Renal cortex interstitium (tissue), 11 donors: ENCODE results near the gene EIF2B4. TPM values are rescaled to one million over a fixed set of nuclear protein-coding genes. Genes with fewer than 3 reads are reported as not detected.

Experiments
- DNase-seq, 11 donors: peaks; one replicate each; pipeline ENCODE4 v3.0.0-alpha.2; 2013; ENCODE audit warnings: low read depth in 9 of 11, low spot score in 4 of 11; ENCODE audit errors: extremely low read depth in 1 of 11
- polyA plus RNA-seq, 3 donors: library from polyadenylated mRNA; unstranded; fragments of 120-200 nt; gene quantifications; one replicate each; pipeline ENCODE4 v1.2.1, GENCODE V29; 2013; ENCODE audit not compliant: insufficient read length in 3 of 3

Gene EIF2B4
- polyA plus RNA-seq, 3 donors = 49.7 to 56.0 (median 52.3) TPM

DNA sequence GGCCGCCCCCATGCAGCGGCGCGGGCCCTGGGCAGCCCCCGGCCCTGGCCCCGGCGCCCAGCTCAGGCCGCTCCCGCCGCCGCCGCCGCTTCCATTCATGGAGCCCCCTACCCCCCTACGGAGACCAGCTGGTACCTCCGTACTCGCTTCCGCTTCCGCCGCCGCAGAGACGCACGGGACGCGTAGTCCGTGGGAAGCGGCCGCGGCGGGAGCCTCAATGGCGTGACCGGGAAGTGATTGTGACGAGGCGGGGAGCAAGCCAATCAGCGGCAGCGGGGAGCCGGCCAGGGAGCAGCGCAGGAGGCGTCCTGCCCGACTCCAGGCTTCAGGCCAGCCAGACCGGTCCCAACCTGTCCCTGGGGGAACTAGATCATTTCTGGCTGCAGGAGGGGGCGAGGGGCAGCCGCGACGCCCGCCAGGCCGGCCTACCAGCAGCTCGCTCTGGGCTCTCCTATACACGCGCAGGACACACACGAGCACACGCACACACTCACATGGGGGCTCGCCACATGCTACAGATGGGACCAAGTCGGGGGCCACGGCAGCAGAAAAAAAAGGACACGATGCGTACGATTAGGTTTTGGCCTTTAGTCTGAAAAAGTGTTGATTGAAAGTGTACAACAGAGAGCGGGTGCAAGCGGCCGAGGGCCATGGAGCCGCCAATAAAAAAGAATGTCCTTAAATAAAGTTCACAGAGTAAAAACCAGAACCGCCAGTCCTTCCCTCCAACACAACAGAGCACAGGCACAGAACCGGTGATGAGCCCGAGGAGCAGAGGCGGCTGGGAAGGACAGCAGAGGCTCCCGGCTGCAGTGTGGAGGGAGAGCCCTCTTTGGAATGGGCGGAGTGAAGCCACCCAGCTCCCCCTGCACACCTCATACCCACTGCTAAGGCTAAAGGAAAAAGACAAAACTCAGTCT, 10.7 kb upstream of the EIF2B4 start, which contains the start of gene ZNF513:
Gene ZNF513 (minus strand): TSS at position 109 of the 920 bp plus-strand sequence. CDS start 208 bp downstream, outside the sequence.
- peak; percentile 77 to 96 (median 93) for DNase-seq

DNA sequence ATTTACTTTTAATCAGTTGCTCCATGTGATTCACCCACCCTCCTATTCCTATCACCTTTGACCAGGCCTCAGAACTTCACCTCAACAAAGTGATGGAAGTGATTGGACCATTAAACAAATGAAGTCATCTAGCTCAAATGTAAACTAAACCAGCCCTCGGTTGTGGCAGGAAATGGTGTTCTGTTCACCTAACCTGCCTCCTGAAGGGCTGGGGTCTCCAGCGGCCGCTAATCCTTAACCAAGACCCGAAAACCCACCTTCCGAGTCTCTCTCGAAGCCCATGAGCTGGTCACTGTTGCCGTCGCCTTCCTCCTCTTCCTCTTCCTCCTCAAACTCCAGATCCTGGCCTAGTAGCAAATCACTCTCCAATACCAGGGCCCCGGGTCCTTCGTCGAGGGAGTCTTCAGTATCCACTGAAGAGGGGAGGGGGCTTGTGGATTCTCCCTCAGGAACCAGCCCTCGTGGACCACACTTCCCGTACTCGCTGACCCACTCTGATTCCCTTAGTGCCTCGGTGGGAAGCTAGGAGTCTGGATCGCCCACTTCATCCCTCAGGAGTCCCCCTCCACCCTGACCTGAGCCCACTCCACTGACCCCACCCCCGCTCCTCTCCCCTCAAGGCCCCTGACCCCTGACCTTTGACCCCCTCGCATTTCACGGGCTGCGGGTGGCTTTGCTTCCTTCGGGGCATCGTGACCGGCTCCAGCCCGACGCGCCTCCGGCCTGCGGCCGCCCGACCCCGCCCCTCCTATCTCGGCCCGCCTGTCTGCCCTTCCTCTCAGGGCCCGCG, 9.9 kb upstream of the EIF2B4 start:
- no peak for DNase-seq

DNA sequence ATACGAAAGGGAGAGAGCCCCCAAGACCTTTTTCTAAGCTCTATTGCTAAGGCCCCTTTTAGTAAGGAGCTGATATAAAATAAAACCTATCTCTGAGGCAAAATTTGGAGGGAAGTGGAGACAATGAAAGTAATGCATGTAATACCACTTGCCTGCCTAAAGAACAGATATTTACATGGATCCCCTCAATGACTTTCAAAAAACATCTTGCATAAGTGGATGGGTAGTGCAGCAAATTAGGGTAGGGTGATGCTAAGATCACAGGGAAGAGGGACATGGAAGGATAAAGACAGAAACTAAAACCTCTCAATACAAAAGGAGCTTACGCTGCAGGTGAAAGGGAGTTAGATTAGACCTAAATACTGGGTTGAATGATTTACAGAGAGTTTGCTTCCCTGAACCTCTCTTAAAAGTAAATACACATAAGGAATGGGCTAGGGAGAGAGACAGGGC, 9.3 kb upstream of the EIF2B4 start:
- DNase-seq = no peak

DNA sequence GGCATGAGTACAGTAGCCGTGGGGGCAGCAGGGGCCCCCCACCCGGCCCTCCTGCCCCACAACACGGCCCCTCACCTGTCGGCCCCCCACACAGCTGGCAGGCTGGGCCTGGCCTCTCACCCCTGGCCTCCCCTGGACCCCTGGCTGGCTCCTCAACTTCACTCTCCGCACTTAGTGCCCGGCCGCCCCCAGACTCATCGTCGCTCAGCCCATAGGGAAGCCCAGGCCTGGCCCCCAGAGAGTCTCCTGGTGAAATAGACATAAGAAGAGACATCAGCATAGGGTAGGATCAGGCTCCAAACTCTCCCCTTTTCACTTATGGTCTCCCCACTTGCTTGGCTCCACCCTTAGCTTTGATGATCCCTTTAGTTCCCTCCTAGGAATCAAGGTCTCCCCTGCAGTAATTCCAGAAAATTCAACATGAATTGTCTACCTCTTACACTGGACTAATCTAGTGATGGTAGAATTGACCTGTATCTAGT, 8.7 kb upstream of the EIF2B4 start:
- no peak for DNase-seq

DNA sequence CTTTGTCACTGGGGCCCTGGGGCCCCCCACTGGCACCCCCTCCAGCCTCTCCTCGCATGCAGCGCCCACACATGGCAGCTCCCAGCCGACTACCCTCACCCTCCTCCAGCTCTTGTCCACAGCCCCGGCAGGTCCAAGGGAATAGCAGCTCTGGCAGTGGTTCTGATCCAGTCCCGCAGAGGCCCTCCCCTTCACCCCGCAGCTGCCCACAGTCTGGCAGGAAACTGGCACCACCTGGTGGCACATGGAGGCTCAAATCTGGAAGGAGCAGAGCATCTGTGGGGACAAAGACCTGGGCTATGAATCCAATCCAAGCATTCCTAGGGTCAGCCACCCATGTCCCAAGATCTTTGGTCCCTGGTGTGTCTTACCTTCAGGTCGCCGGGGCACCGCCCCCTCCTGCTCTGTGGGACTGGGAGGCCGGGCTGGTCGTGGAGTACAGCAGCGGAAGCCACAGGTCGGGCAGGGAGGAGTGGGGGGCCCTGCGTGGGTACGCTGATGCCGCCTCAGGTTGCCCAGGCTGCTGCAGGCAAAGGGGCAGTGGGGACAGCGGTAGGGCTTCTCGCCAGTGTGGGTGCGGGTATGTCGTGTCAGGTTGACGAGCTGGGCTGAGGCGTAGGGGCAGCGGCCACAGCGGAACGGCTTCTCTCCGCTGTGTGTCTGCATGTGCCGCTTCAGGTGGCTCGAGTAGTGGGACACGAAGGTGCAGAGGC, 8.1 kb upstream of the EIF2B4 start:
- no peak for DNase-seq

GRCh38 chr2:27377618-27378095, 7.5 kb upstream of the EIF2B4 start:
- DNase-seq = no peak

DNA sequence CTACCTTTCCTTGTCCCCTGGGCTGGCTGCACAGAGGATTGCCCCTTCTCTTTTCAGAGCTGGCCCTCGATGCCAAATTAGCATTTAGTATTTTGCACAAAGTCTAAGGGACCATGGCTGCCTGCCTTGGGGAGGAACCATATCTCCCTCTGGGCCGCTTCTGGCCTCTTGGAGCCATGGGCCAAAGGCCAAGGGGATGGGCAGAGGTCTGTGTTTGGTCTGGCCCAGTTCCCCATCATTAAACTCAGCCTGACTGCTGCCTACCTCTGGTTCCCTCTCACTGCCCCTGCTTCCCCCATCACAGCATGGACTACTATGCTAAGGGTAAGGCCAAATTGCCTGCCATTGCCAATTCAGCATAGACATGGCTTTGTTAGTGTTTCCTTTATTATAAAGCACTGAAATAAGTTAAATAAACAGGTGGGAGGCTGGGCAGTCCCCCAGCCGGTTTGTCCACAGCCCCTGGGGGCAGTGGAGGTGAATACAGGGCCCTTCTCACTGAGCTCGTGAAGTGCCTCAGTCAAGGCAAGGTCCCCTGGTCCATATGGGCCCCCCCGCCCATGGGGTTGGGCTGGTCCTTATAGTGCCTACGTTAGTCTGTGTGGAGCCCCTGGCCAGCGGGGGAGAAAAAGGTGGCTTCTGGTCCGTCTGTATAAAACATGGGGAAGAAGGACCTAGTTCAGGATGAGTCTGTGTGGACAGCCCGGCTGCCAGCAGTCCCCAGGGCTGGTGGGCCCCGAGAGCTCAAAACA, 6.9 kb upstream of the EIF2B4 start:
- no peak for DNase-seq

DNA sequence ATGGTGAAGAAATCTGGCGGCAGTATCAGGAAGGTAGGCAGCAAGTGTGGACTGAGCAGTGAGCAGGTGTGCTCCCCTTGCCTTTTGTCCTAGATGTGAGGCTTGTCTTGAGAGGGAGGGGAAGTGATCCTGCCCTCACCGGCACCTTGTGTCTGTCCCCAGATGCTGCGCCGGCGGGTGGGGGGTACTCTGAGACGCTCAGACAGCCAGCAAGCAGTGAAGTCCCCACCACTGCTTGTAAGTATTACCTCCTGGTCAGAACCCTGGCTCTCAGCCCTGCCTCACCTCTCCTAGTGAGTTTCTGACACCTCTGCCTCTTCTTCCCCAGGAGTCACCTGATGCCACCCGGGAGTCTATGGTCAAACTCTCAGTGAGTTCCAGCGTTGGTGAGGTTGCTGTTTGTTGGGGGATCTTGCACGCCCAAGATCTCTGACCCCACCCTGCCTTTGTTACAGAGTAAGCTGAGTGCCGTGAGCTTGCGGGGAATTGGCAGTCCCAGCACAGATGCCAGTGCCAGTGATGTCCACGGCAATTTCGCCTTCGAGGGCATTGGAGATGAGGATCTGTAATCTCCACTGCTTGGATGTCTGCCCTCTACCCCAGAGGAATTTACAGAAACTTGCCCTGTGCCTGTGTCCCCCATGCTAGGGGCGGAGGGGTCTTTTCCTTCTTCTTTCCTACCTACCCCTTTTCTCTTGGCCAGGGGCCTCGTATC, 6.2 kb upstream of the EIF2B4 start:
- no peak for DNase-seq

DNA sequence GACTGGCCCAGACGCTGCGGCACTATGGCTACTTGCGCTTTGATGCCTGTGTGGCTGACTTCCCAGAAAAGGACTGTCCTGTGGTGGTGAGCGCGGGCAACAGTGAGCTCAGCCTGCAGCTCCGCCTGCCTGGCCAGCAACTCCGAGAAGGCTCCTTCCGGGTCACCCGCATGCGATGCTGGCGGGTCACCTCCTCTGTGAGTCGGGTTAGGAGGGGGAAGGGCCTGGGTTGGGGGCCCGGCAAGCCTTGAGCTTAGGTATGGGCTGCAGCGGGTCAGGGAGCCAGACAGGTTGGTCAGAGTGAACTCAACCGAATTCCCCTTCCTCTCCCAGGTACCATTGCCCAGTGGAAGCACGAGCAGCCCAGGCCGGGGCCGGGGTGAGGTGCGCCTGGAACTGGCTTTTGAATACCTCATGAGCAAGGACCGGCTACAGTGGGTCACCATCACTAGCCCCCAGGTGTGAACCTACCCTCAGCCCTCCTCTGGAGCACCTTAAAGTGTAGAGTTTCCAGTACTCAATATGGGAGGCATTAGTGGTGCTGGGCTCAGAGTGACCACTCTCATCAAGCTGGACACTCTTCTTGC, 5.5 kb upstream of the EIF2B4 start:
- DNase-seq = no peak

GRCh38 chr2:27373567-27373966, 3.4 kb upstream of the EIF2B4 start:
- DNase-seq = no peak

DNA sequence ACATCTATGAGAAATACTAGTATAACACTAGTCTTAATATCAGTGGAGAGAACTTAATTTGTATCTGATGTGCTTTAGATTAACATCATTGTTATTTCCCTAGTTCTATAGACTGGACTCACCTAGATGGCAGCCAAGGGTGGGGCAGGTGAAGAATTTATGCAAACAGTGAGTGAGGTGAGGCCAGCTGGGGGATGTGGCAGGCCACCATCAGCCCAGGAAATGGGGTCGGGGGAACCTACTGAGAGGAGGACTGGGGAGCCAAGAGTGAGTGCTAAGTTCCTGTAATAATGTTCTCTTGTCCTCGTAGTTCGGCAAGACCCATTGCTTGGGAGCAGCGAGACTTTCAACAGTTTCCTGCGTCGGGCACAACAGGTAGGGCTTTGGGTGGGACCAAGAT, 2.8 kb upstream of the EIF2B4 start:
- no peak for DNase-seq

GRCh38 chr2:27370816-27371620, 880 bp upstream of the EIF2B4 start:
- DNase-seq = no peak

DNA sequence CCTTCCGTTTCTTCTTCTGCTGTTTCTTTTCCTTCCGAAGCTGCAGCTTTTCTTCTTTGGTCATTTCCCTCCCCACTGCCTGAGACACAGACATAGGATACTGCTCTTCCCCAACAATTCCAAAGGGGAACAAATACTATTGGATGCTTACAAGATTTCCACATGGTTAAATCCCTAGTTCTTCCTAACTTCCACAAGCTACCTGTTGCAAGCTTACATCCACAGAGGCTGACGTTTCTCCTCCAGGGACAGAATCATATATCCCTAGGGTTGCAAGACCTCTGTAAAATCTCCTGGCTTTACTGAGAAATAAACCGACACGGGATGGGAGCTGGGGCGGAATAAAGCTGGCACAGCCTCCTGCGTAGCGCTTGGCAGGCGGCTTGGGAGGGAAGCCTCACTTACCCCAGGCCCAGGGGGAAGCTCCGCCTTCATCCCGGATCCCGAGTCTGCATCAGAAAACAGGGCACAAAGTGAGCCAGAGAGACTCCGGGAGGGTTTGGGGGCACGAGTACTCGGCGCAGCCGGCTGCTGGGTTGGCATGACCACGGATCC, 590 bp downstream of the EIF2B4 start:
- DNase-seq = no peak

DNA sequence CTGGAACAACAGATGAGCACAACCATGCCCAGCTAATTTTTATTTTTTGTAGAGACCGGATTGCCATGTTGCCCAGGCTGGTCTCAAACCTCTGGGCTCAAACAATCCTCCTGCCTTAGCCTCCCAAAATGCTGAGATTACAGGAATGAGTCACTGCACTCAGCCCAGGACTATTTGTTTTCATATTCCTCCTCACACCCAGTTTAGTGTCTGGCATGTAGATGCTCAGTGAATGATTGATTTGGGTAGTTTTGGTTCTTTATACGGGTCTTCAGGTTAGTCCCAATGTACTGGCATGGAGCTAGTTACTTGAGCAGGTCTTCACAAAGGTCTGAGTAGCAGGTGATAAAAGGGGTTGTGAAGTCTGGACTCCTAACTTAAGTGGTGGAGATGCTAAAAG, 6.2 kb downstream of the EIF2B4 start:
- no peak for DNase-seq

DNA sequence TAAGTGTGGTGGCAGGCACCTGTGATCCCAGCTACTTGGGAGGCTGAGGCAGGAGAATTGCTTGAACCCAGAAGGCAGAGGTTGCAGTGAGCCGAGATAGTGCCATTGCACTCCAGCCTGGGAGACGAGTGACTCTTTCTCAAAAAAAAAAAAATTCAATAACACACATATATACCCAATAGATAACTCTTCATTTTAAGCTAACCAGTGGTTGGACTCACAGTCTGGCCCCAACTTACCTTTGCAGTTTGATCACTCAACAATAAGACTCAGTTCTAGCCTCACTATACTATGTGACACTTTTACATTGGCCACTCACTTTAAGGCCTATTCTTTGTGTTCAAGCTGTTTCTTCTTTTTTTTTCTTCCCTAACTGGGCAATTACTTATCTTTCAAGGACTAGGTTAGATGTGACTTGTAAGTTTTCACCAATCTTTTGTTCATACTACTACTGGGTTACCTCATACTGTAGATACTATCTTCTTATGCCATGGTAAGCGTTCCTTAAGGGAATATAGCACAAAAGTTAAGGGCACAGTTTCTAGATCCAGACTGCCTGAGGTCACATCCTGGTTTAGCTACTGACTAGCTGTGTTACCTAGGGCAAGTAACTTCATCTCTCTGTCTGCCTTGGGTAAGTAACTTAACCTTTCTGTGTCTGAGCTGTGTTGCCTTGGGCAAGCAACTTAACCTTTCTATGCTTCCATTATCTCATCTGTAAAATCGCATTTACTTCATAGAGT, 7.3 kb downstream of the EIF2B4 start:
- no peak for DNase-seq
